Non-pigmented ciliary epithelial cell (primary cell): Measurements from ENCODE around the gene KLF7.

ENCODE experiments used
- DNase-seq: peaks from one replicate; pipeline ENCODE4 v3.0.0-alpha.2; 2010; ENCODE audit warnings: low read depth

Gene KLF7

GRCh38 chr2:207165121-207166038, at the start of gene KLF7:
KLF7 (minus strand) TSS chr2:207165948; CDS start chr2:207165568, 380 bp downstream.
- DNase-seq = no peak

GRCh38 chr2:207215308-207215707, 49.6 kb upstream of the KLF7 start:
- DNase-seq = no peak

DNA sequence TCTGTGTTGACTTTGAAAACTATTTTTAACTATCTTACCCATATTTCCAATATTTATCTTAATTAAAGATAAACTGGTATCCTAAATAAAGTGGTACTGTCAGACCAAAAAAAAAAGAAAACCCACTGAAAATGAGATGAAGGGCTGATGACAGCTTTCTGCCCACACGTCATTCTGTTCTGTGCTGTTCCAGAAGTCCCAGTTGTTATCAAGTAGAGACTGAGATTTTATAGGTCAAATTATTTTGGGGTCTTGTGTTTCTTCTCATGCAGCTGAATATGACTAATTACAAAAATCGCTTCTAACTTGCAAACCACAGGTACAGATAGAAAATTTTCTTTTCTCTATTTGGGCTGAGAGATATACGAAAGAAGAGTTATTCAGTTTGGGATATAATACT, 48.7 kb upstream of the KLF7 start:
- no peak for DNase-seq

DNA sequence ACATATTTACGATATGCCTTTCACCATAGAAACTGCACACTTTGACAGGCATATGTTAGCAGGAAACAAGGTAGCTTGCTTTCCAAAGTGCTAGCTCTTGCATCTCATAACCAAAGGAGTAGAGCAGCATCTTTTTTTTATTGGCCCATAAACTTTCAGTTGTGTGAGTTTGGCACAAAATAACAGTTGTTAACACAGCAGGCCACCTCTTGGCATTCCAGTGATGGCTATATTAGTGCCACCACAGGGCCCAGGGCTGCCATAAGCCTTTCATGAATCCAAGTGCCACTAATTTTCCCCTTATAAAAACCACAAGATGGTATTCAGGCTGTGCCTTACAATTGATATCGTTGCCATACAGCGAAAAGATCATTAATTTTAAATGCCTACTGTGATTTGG, 40.3 kb upstream of the KLF7 start:
- no peak for DNase-seq

DNA sequence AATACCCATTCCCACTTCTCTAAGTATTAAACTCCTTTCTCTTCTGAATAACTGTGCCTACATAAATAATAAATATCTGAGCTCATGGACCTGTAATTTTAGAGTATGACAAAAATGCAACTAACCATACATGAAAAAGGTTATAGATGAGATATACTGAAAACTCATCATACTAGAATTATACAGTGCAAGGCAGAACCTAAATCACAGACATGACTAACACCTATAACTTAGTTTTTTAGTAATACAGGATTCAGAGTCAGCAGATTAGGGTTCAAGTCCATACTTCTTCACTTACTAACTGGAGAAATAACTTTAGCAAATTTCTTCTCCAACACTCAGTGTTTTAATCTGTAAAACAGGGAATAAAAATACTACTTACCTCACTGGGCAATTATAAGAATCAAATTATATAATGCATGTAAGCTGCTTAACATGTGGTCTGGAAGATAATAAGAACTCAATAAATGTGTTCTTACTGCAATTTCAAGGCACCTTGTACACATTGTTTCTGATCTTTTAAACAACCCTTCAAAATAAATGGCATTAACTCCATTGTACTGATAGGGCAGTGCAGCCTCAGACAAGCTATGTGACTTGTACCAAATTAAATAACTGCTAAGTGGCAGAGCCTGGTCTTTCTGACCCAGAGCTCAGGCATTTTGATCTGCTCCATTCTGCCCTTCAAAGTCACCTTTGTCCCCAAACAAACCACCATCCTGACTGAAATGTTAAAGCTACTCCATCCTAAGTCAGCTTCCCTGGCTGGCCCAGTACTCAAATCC, 39.6 kb upstream of the KLF7 start:
- no peak for DNase-seq

DNA sequence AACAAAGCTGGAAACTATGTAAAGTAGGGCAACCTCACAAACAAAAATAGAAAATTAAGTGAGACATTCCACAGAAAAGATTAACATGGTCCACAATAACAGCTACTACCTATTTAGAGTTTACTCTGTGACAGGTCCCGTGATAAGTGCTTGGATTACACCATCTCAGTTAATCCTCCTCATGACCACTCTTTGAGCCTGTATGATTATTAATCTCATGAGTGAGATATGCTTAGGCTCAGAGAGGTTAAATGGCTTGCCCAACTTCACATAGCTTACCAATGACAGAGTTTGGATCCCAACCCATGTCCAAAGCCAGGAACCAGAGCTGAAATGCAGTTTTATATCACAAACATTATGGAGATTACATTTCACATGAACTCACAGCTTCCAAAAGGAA, 37.3 kb upstream of the KLF7 start:
- DNase-seq = no peak

- no peak for DNase-seq
These were observed 36.9 kb upstream of the KLF7 start for GRCh38 chr2:207202645-207203044.

DNA sequence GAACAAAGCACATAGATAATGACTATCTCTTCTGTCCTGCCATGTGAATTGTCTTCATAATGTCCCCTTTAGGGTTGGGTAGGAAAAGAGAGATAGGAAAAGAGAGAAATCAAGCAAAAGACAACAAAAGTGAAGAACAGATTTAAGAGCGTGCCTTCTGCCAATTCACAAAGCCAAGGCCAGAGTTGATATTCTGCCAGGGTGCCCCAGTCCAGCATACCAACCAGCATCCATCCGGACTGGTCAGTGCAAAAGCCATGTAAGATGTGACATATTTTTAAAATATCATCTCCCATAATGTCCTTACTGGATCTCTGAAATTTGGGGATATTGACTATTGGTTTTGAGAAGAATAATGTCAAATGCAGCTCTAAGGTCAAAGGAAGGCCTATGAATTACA, 35.7 kb upstream of the KLF7 start:
- no peak for DNase-seq

DNA sequence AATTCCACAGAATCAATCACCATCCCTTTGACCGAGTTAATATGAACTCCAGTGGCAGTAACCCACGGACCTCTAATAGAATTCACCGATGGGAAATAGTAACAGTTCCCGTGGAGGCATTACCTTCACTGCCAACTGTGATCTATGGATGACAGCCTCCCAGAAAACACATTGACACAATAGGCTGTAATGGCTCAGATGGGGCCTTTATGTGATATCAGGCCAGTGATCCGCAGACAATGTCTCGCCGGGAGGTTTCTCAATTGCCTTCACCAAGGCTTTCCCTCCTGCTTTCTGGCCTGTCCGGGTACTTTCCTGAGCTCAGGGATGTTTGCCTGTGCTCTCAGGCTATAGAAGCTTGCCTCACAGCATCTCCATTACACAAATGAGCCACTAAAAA, 34.4 kb upstream of the KLF7 start:
- no peak for DNase-seq

DNA sequence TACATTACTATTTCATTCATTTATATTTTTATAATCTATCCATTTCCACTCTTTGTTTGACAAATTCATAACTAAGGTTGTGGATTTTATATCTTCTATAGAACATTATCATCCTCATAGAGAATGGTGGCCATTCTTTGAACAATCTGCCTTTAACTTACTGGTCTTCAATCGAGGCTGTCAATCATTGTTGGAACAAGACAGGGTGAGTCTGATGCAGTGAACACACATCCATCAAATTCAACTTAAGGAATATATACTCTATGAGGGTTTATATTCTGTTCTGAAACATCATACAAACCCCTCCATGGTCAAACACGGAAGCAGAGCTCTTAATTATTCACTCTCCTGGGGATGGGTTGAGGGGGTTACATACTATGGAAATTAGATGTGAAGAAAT, 28.3 kb upstream of the KLF7 start:
- no peak for DNase-seq

- DNase-seq = no peak
These were observed 23.1 kb upstream of the KLF7 start for GRCh38 chr2:207188626-207189419.

- no peak for DNase-seq
These were observed 19.6 kb upstream of the KLF7 start for GRCh38 chr2:207185372-207185771.

DNA sequence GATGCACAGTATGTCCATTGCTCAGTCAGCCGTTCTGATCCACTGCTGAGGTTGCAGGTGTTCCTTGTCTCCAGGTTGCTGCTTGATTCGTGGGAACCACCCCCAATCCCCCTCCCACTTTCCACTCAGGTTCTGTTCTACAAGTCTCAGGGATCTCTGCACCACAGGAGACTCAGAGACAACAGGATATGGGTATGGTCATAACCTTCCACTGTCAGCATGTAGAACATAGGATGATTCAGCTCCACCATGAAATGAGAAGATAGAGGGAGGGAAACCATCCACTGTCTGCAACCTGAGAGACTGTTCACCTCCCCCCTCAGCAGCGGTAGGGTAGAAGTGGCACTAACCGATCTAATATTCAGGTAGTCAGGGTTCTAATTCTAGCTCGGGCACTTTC, 19.0 kb upstream of the KLF7 start:
- no peak for DNase-seq

- DNase-seq = no peak
These were observed 18.6 kb upstream of the KLF7 start for GRCh38 chr2:207184348-207184747.

- no peak for DNase-seq
These were observed 17.8 kb upstream of the KLF7 start for GRCh38 chr2:207183506-207183905.

- DNase-seq = no peak
These were observed 17.2 kb upstream of the KLF7 start for GRCh38 chr2:207182911-207183310.

DNA sequence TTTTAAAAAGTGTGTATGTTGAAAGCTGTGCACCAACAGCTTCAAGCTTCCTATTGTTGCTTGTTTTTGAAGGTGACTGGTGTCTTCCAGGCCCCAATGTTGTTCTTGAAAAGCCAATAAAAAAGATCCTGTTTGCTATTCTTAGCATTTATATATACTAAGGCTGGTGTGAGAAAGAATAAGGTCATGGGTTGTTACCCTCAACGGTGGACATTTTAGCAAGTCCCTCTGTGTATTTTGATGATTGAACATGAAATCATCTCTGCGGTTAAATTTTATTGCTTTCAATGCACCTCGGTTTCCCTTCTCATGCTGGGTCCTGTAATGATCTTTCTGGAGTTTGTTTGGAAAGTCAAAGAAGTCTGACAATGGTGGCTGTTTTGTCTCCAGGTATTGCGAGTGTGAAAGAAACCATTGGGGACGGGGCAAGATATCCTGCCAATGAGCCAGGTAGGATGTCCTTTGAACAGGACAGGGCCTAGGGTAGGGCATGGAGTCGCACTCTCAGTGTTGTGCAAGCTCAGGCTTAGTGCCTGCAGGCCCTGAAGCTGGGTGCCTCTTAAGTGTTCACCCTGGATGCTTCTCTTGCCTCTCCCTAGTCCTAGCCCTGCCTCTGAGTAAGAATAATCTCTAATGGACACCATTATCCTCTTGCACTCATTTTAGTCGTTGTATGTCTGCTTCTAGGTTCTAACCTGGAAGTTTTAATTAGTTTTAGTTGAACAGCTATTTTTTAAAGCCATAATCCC, 16.0 kb upstream of the KLF7 start:
- DNase-seq = no peak

DNA sequence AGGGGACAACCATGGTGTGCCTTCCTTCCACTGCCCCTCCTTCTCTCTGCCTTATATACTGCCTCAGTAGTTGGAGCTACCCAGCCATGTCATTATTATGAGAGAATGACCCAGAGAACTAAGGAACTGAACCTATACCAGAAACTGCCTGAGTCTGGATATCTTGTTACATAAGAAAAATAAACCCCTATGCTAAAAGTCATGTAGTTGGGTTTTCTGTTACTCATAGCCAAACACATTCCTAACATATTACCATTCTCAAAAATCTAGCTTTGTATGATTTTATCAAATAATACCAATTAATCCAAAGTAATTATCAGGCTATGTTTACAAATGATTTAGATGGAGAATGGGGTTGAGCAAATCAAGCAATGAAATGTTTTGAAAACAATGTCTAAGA, 15.0 kb upstream of the KLF7 start:
- no peak for DNase-seq

DNA sequence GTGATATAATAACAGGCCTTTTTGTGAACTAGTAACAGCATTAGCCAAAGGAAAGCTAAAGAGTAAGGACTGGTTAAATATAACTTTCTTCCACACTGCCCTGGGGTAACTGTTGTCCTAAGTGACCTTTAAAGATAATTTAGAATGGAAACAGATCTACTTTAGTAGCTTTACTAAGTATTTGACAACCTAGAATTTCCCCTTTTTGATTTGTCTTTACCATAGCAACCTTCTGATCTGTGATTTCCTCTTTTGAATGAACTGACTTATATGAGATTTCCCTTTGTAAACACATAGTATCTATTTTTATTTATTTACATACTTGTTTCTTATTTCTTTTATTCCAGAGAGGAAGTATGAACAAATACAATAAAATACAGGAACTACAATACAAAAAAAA, 10.5 kb upstream of the KLF7 start:
- DNase-seq = no peak

GRCh38 chr2:207173641-207174040, 7.9 kb upstream of the KLF7 start:
- DNase-seq = no peak

- DNase-seq = no peak
These were observed 1.6 kb upstream of the KLF7 start for GRCh38 chr2:207167099-207167923.
